Endothelial cell of umbilical vein (primary cell): ENCODE data around the gene RBMS2. TPM values are rescaled to one million over a fixed set of nuclear protein-coding genes. Genes with fewer than 3 reads are reported as not detected.

Experiments
- BruUV-seq: library from RNA; stranded (reverse); fragments of 400-500 nt; replicated peaks from 2 replicates; lab custom pipeline; 2021; lab: Mats Ljungman, UMichigan
- CTCF ChIA-PET: fragments of 300-600, 350-600 bp; sonication (Branson Sonifier 250); formaldehyde crosslinking; loops from one replicate; lab custom pipeline; 2021; ENCODE audit warnings: antibody characterized with exemption, inconsistent platforms; lab: Charles Lee
- POLR2A ChIA-PET: fragments of 300-600, 350-600 bp; sonication (Branson Sonifier 250); formaldehyde crosslinking; loops from one replicate; lab custom pipeline; 2021; ENCODE audit warnings: antibody characterized with exemption, inconsistent platforms; lab: Charles Lee
- DNase-seq: peaks from one replicate; pipeline ENCODE4 v3.0.0-alpha.2; 2011; ENCODE audit warnings: low read depth, low spot score
- FAIRE-seq: peaks from 2 replicates; lab custom pipeline; 2011; peaks lifted over from hg19 to GRCh38; lab: Jason Lieb, UNC
- H2AFZ ChIP-seq: 2 replicates; pipeline ENCODE4 v1.6.0; 2012; ENCODE audit warnings: low read depth, low read length, control low read depth, inconsistent platforms
- H3K27ac ChIP-seq: 2 replicates; pipeline ENCODE4 v1.5.1; 2011; ENCODE audit warnings: low read depth, mild to moderate bottlenecking, control low read depth, low read length, moderate library complexity; ENCODE audit not compliant: insufficient read depth
- H3K27me3 ChIP-seq, 2 experiments: 2 replicates each; pipeline versions ENCODE4 v1.6.0 to v1.6.1; 2011; ENCODE audit warnings: low read length in 2 of 2, mixed read lengths in 1 of 2; ENCODE audit not compliant: control insufficient read depth in 2 of 2, insufficient read depth in 2 of 2
- H3K36me3 ChIP-seq, 2 experiments: 2 replicates in 1 of 2; 3 replicates in 1 of 2; pipeline ENCODE4 v1.5.1; 2011; ENCODE audit warnings: low read length in 2 of 2, mild to moderate bottlenecking in 1 of 2, moderate library complexity in 1 of 2; ENCODE audit not compliant: control insufficient read depth in 2 of 2, insufficient read depth in 2 of 2; ENCODE audit errors: extremely low read depth in 1 of 2
- H3K4me1 ChIP-seq: 3 replicates; pipeline ENCODE4 v1.5.1; 2011; ENCODE audit warnings: mild to moderate bottlenecking, low read length; ENCODE audit not compliant: control insufficient read depth, insufficient read depth; ENCODE audit errors: extremely low read depth
- H3K4me2 ChIP-seq: 2 replicates; pipeline ENCODE4 v1.6.1; 2011; ENCODE audit warnings: low read length, control low read depth, mixed read lengths; ENCODE audit not compliant: insufficient read depth
- H3K4me3 ChIP-seq, 3 experiments: fragments of 200-600 bp in 1 of 3; sonication (generic), shearing (Covaris generic) in 1 of 3; replicated peaks in 1 of 3; 2 replicates each; pipeline ENCODE4 v1.5.1; 2011 to 2016; ENCODE audit warnings: control low read depth in 3 of 3, low read length in 3 of 3, mild to moderate bottlenecking in 2 of 3, inconsistent platforms in 1 of 3, low read depth in 1 of 3, moderate library complexity in 1 of 3; ENCODE audit not compliant: insufficient read depth in 1 of 3
- H3K79me2 ChIP-seq: 2 replicates; pipeline ENCODE4 v1.6.0; 2012; ENCODE audit warnings: low read length, inconsistent platforms; ENCODE audit not compliant: control insufficient read depth, insufficient read depth
- H3K9ac ChIP-seq: replicated peaks from 2 replicates; pipeline ENCODE3; 2011; ENCODE audit warnings: low read length, control low read depth; ENCODE audit not compliant: insufficient read depth; ENCODE audit errors: extremely low read depth
- H3K9me1 ChIP-seq: replicated peaks from 3 replicates; pipeline ENCODE4 v1.6.0; 2011; ENCODE audit warnings: mild to moderate bottlenecking, low read length; ENCODE audit not compliant: control insufficient read depth, insufficient read depth; ENCODE audit errors: extremely low read depth
- H3K9me3 ChIP-seq: replicated peaks from 2 replicates; pipeline ENCODE4 v1.5.1; 2012; ENCODE audit warnings: low read length, inconsistent platforms; ENCODE audit not compliant: control insufficient read depth, insufficient read depth
- H4K20me1 ChIP-seq: replicated peaks from 2 replicates; pipeline ENCODE3; 2011; ENCODE audit warnings: mild to moderate bottlenecking, low read length; ENCODE audit not compliant: control insufficient read depth, insufficient read depth; ENCODE audit errors: extremely low read depth
- CTCF ChIP-seq, 2 donors: IDR thresholded peaks; 1 replicate in 1 of 2; 2 replicates in 1 of 2; pipeline ENCODE4 v1.5.1; 2011; ENCODE audit warnings: low read length in 2 of 2, mild to moderate bottlenecking in 2 of 2, moderate library complexity in 2 of 2, control low read depth in 1 of 2, inconsistent platforms in 1 of 2, low read depth in 1 of 2; ENCODE audit not compliant: insufficient read depth in 1 of 2; ENCODE audit errors: extremely low read depth in 1 of 2
- MYC ChIP-seq: IDR thresholded peaks from one replicate; pipeline ENCODE4 v1.6.1; 2011; ENCODE audit warnings: mild to moderate bottlenecking, low read depth, low read length
- POLR2AphosphoS5 ChIP-seq: IDR thresholded peaks from 2 replicates; pipeline ENCODE4 v1.6.1; 2012; ENCODE audit warnings: low read depth, mild to moderate bottlenecking, control low read depth, low read length, moderate library complexity; ENCODE audit not compliant: insufficient read depth
- dilution Hi-C: fragments of 300-500 bp; cut with MboI; formaldehyde crosslinking; loops from one replicate; pipeline ENCODE4 v1.15.0; 2019; ENCODE audit warnings: low sequenced_read_pairs; ENCODE audit not compliant: extremely low pct_ligation_motif_present
- intact Hi-C: fragments of 100-400 bp; cut with micrococcal nuclease; formaldehyde crosslinking; loops from one replicate; pipeline ENCODE4 v1.10.0; 2022
- polyA plus RNA-seq, 4 experiments: library from polyadenylated mRNA; depleted of rRNA in 3 of 4; stranded (reverse) in 3 of 4; unstranded in 1 of 4; fragments of >200 nt; gene quantifications; 2 replicates each; pipeline versions ENCODE4 v1.2.1 to v1.2.3, GENCODE V29; 2011 to 2012; ENCODE audit warnings: missing spikeins in 1 of 4
- total RNA-seq: library from RNA; stranded (reverse); gene quantifications from 2 replicates; pipeline ENCODE4 v1.2.3, GENCODE V29; 2021

Gene RBMS2
- total and polyA plus RNA-seq, 2 donors (not counting 3 experiments of a cell fraction or from before 2014, with no cell fraction given): 66.8 to 103 TPM

- Histone ChIP-seq H3K4me2 (peak overlapping the region; percentile 71), H3K27me3 (no peaks in the 10 kb centered on the region), H3K9ac (peak overlapping the region; percentile 44), H3K9me3 (no peaks in the 10 kb centered on the region), H3K27ac (peak overlapping the region; percentile 14), H3K36me3 (peaks cover 16 to 18% of the 10 kb centered on the region in 2 experiments), H3K79me2 (peaks cover 18% of the 10 kb centered on the region), H3K4me3 (peak overlapping the region; percentile 21 to 76 (median 60)), H2AFZ (peak overlapping the region; percentile 28), H4K20me1 (no peaks in the 10 kb centered on the region), H3K4me1 (peaks cover 42% of the 10 kb centered on the region), H3K9me1 (no peaks in the 10 kb centered on the region)
- TF ChIP-seq POLR2AphosphoS5 (peak; percentile 7), CTCF (IDR thresholded peaks at IDR 0.05; ENCODE audit: extremely low read depth in 1 of 2, insufficient read depth in 1 of 2, low read depth in 1 of 2, low read length in 2 of 2) (peak in 1 of 2 donors; percentile 43), MYC (no peak)
- intact Hi-C loops (loop anchor here (5.0 kb wide), 2 partner anchors 352 to 477 kb away; partner anchors contain the start of gene STAT6), dilution Hi-C loops (no loop called here)
- DNase-seq (peak; percentile 70), FAIRE-seq (peak; percentile 67)
- ChIA-PET CTCF (interaction anchor here (0.7 to 3.9 kb wide), 9 partner anchors 8 to 121 kb away, joined by 3 to 150 read pairs (median 14); partner anchors contain the start of gene RBMS2), POLR2A (interaction anchor here (1.2 kb wide), 1 partner anchor 33 kb away, joined by 3 read pairs; no protein-coding TSS in a partner anchor)
- BruUV-seq: no TSS peak
Observed at GRCh38 chr12:56634837-56635791, 113.5 kb downstream of the RBMS2 start.
